HG02840 (cell line): Measurements from ENCODE around the gene GCK.

ENCODE experiments used
- ATAC-seq: cut with Tn5 transposase; IDR thresholded peaks from one replicate; pipeline ENCODE4 v1.9.1; 2021; ENCODE audit warnings: mild to moderate bottlenecking, moderate library complexity, moderate number of reproducible peaks; ENCODE audit not compliant: unreplicated experiment, low FRiP score

Gene GCK

GRCh38 chr7:44158096-44158872 lies 31.0 kb downstream of the GCK start:
- no peak for ATAC-seq

- no peak for ATAC-seq
Observed at GRCh38 chr7:44157116-44158080, 31.8 kb downstream of the GCK start.

- ATAC-seq = no peak
Observed at GRCh38 chr7:44156453-44157010, 32.7 kb downstream of the GCK start.

GRCh38 chr7:44155191-44156185 lies 33.8 kb downstream of the GCK start:
- no peak for ATAC-seq

GRCh38 chr7:44154703-44155102 lies 34.5 kb downstream of the GCK start:
- ATAC-seq = no peak

GRCh38 chr7:44153948-44154335 lies 35.3 kb downstream of the GCK start:
- no peak for ATAC-seq

GRCh38 chr7:44152971-44153947 lies 36.0 kb downstream of the GCK start:
- ATAC-seq = no peak

- no peak for ATAC-seq
Observed at GRCh38 chr7:44151956-44152355, 37.3 kb downstream of the GCK start.

- ATAC-seq = no peak
Observed at GRCh38 chr7:44150966-44151941, 38.0 kb downstream of the GCK start.

GRCh38 chr7:44150466-44150832 lies 38.8 kb downstream of the GCK start:
- peak; percentile 53 for ATAC-seq

GRCh38 chr7:44149571-44150465 lies 39.4 kb downstream of the GCK start:
- no peak for ATAC-seq

GRCh38 chr7:44148961-44149536 lies 40.2 kb downstream of the GCK start:
- ATAC-seq = no peak

GRCh38 chr7:44148166-44148565 lies 41.1 kb downstream of the GCK start:
- no peak for ATAC-seq

GRCh38 chr7:44147026-44147991 lies 41.9 kb downstream of the GCK start:
- ATAC-seq = no peak
